Endothelial cell of umbilical vein (primary cell): Measurements from ENCODE around the gene BAG5.

Experiments
- CTCF ChIP-seq, 2 donors: IDR thresholded peaks; 1 replicate in 1 of 2; 2 replicates in 1 of 2; pipeline ENCODE4 v1.5.1; 2011; ENCODE audit warnings: low read length in 2 of 2, mild to moderate bottlenecking in 2 of 2, moderate library complexity in 2 of 2, control low read depth in 1 of 2, inconsistent platforms in 1 of 2, low read depth in 1 of 2; ENCODE audit not compliant: insufficient read depth in 1 of 2; ENCODE audit errors: extremely low read depth in 1 of 2
- EZH2 ChIP-seq: IDR thresholded peaks from 2 replicates; pipeline ENCODE4 v1.6.1; 2012; ENCODE audit warnings: borderline replicate concordance, low read depth, mild to moderate bottlenecking, moderate library complexity, low read length, inconsistent platforms; ENCODE audit not compliant: severe bottlenecking
- POLR2A ChIP-seq: IDR thresholded peaks from 2 replicates; pipeline ENCODE4 v1.6.1; 2012; ENCODE audit warnings: low read depth, mild to moderate bottlenecking, control low read depth, low read length
- POLR2AphosphoS5 ChIP-seq: IDR thresholded peaks from 2 replicates; pipeline ENCODE4 v1.6.1; 2012; ENCODE audit warnings: low read depth, mild to moderate bottlenecking, control low read depth, low read length, moderate library complexity; ENCODE audit not compliant: insufficient read depth
- TF ChIP-seq, protein P1 (sequence below): IDR thresholded peaks from 2 replicates; pipeline ENCODE4 v1.6.1; 2011; ENCODE audit not compliant: insufficient read depth, insufficient read length

GRCh38 chr14:103555559-103556337 is 6.7 kb downstream of the BAG5 start:
- no peak for TF ChIP-seq POLR2A
- TF ChIP-seq POLR2AphosphoS5, result no peak
- TF ChIP-seq CTCF (IDR thresholded peaks at IDR 0.05; ENCODE audit: extremely low read depth in 1 of 2, insufficient read depth in 1 of 2, low read depth in 1 of 2, low read length in 2 of 2), result no peak
- TF ChIP-seq EZH2, result no peak
- TF ChIP-seq, protein P1, sequence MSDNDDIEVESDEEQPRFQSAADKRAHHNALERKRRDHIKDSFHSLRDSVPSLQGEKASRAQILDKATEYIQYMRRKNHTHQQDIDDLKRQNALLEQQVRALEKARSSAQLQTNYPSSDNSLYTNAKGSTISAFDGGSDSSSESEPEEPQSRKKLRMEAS, result no peak
